Neural progenitor cell (in vitro differentiated cells): Measurements from ENCODE around the gene LIG1. TPM values are rescaled to one million over a fixed set of nuclear protein-coding genes. Genes with fewer than 3 reads are reported as not detected.

Source experiments
- DNase-seq: peaks from one replicate; pipeline ENCODE4 v3.0.0-alpha.2; 2016; ENCODE audit warnings: low spot score
- H2AFZ ChIP-seq: fragments of 200-600 bp; sonication (generic); replicated peaks from 2 replicates; pipeline ENCODE4 v1.6.1; 2016; ENCODE audit warnings: antibody characterized with exemption
- H3F3A ChIP-seq: fragments of 200-600 bp; sonication (generic); 2 replicates; pipeline ENCODE4 v1.6.1; 2016; ENCODE audit warnings: antibody characterized with exemption, low read depth
- H3K27ac ChIP-seq: fragments of 200-600 bp; sonication (generic); 2 replicates; pipeline ENCODE4 v1.5.1; 2016; ENCODE audit warnings: mild to moderate bottlenecking
- H3K27me3 ChIP-seq: fragments of 200-600 bp; sonication (generic); 2 replicates; pipeline ENCODE4 v1.6.1; 2016; ENCODE audit warnings: mild to moderate bottlenecking, moderate library complexity
- H3K36me3 ChIP-seq: fragments of 200-600 bp; sonication (generic); 2 replicates; pipeline ENCODE4 v1.5.1; 2016
- H3K4me1 ChIP-seq: fragments of 200-600 bp; sonication (generic); 2 replicates; pipeline ENCODE4 v1.6.1; 2016; ENCODE audit warnings: mixed run types
- H3K4me2 ChIP-seq: fragments of 200-600 bp; sonication (generic); 2 replicates; pipeline ENCODE4 v1.6.1; 2016
- H3K4me3 ChIP-seq: fragments of 200-600 bp; sonication (generic); 2 replicates; pipeline ENCODE4 v1.5.1; 2016
- H3K79me2 ChIP-seq: fragments of 200-600 bp; sonication (generic); 2 replicates; pipeline ENCODE4 v1.6.1; 2016; ENCODE audit warnings: low read depth
- H3K9ac ChIP-seq: fragments of 200-600 bp; sonication (generic); 2 replicates; pipeline ENCODE4 v1.6.1; 2016
- H3K9me3 ChIP-seq: fragments of 200-600 bp; sonication (generic); 2 replicates; pipeline ENCODE4 v1.5.1; 2016; ENCODE audit warnings: low read depth
- H4K20me1 ChIP-seq: fragments of 200-600 bp; sonication (generic); 2 replicates; pipeline ENCODE4 v1.6.1; 2016; ENCODE audit warnings: low read depth
- H3K27ac Mint-ChIP-seq: 3 replicates; pipeline ENCODE4 v1.8.0; 2021; ENCODE audit warnings: mixed read lengths
- H3K27me3 Mint-ChIP-seq: 2 replicates; pipeline ENCODE4 v1.8.0; 2022; ENCODE audit warnings: low read depth, mild to moderate bottlenecking, inconsistent platforms, moderate library complexity, mixed read lengths; ENCODE audit not compliant: insufficient read depth
- H3K36me3 Mint-ChIP-seq: 3 replicates; pipeline ENCODE4 v1.8.0; 2021; ENCODE audit warnings: mixed read lengths
- H3K4me1 Mint-ChIP-seq: 3 replicates; pipeline ENCODE4 v1.8.0; 2021; ENCODE audit warnings: mixed read lengths
- H3K4me3 Mint-ChIP-seq: 3 replicates; pipeline ENCODE4 v1.8.0; 2021; ENCODE audit warnings: mild to moderate bottlenecking, moderate library complexity, mixed read lengths
- H3K9me3 Mint-ChIP-seq: 3 replicates; pipeline ENCODE4 v1.8.0; 2020; ENCODE audit warnings: mixed read lengths
- EZH2 ChIP-seq: fragments of 200-600 bp; sonication (generic); IDR thresholded peaks from 2 replicates; pipeline ENCODE4 v1.6.1; 2017; ENCODE audit warnings: antibody characterized with exemption, mild to moderate bottlenecking, moderate library complexity
- EZH2phosphoT487 ChIP-seq: fragments of 200-600 bp; sonication (generic); IDR thresholded peaks from 2 replicates; pipeline ENCODE4 v1.6.1; 2017; ENCODE audit warnings: antibody characterized with exemption
- total RNA-seq: library from RNA; depleted of rRNA; stranded (reverse); fragments of >200 nt; gene quantifications from 2 replicates; pipeline ENCODE4 v1.2.3, GENCODE V29; 2015; ENCODE audit warnings: low replicate concordance
- TF ChIP-seq, protein P1 (sequence below): fragments of 200-600 bp; sonication (generic); IDR thresholded peaks from 2 replicates; pipeline ENCODE4 v1.5.1; 2017; ENCODE audit warnings: antibody characterized with exemption, mild to moderate bottlenecking

LIG1 gene
- total RNA-seq, 1 donor from 2014 or later = 40.0 TPM

DNA sequence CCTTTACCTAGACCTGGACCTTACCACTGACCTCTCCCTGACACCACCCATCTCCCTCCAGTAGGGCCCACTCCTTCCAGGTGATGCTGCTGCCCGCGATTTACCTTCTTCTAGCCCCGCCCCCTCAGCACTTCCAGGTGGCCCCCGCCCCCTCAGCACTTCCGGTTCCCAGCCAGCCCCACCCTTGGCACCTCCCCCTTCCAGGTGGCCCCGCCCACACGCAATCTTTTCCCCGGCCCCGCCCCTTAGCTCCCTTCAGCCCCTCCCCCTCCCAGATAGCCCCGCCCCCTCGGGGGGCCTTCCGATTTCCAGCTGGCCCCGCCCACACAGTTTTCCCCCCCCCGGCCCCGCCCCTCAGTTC is 586 bp downstream of the LIG1 start:
- Histone ChIP-seq H3K4me2 (peak overlapping the region; percentile 88), H3K27me3 (no peaks in the 10 kb centered on the region), H3K9me3 (no peaks in the 10 kb centered on the region), H3K4me3 (peak overlapping the region; percentile 97), H4K20me1 (peaks cover 18% of the 10 kb centered on the region), H3K4me1 (peaks cover 4% of the 10 kb centered on the region), H3K9ac (no peak overlapping the region), H2AFZ (no peak overlapping the region), H3K27ac (no peak overlapping the region), H3K36me3 (no peaks in the 10 kb centered on the region), H3F3A (peaks cover 14% of the 10 kb centered on the region), H3K79me2 (peaks cover 60% of the 10 kb centered on the region)
- no peak overlapping the region for H3K27ac Mint-ChIP-seq
- peaks cover 2% of the 10 kb centered on the region for H3K27me3 Mint-ChIP-seq
- H3K36me3 Mint-ChIP-seq = peaks cover 12% of the 10 kb centered on the region
- TF ChIP-seq, protein P1, sequence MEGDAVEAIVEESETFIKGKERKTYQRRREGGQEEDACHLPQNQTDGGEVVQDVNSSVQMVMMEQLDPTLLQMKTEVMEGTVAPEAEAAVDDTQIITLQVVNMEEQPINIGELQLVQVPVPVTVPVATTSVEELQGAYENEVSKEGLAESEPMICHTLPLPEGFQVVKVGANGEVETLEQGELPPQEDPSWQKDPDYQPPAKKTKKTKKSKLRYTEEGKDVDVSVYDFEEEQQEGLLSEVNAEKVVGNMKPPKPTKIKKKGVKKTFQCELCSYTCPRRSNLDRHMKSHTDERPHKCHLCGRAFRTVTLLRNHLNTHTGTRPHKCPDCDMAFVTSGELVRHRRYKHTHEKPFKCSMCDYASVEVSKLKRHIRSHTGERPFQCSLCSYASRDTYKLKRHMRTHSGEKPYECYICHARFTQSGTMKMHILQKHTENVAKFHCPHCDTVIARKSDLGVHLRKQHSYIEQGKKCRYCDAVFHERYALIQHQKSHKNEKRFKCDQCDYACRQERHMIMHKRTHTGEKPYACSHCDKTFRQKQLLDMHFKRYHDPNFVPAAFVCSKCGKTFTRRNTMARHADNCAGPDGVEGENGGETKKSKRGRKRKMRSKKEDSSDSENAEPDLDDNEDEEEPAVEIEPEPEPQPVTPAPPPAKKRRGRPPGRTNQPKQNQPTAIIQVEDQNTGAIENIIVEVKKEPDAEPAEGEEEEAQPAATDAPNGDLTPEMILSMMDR = no peak
- TF ChIP-seq EZH2 (no peak), EZH2phosphoT487 (no peak)
- no peaks in the 10 kb centered on the region for H3K9me3 Mint-ChIP-seq
- DNase-seq = peak; percentile 87
- H3K4me3 Mint-ChIP-seq = peak overlapping the region; percentile 98
- peaks cover 10% of the 10 kb centered on the region for H3K4me1 Mint-ChIP-seq

DNA sequence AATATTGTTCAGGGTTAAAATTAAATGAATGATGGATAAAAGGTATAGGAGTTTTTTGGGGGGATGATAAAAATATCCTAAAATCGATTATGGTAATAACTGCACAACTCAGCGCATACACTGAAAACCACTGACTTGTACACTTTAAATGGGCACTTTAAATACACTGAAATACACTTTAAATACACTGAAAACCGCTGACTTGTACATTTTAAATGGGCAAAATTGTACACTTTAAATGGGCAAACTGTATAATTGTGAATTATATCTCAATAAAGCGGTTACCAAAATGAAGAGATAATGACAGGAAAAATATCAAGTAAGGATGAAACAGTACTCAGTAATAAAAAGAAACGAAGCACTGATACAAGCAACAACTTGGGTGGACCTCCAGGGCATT is 1.5 kb downstream of the LIG1 start:
- Mint-ChIP-seq H3K27me3 (peaks cover 2% of the 10 kb centered on the region), H3K4me1 (peaks cover 10% of the 10 kb centered on the region), H3K4me3 (peak overlapping the region; percentile 98), H3K36me3 (peaks cover 14% of the 10 kb centered on the region), H3K27ac (no peak overlapping the region), H3K9me3 (no peaks in the 10 kb centered on the region)
- Histone ChIP-seq H3K4me2 (peak overlapping the region; percentile 88), H3K27ac (no peak overlapping the region), H3K36me3 (no peaks in the 10 kb centered on the region), H3K79me2 (peaks cover 60% of the 10 kb centered on the region), H3F3A (peaks cover 14% of the 10 kb centered on the region), H3K27me3 (no peaks in the 10 kb centered on the region), H3K4me1 (peaks cover 4% of the 10 kb centered on the region), H3K4me3 (no peak overlapping the region), H4K20me1 (peaks cover 18% of the 10 kb centered on the region), H3K9ac (no peak overlapping the region), H2AFZ (no peak overlapping the region), H3K9me3 (no peaks in the 10 kb centered on the region)
- no peak for DNase-seq
- TF ChIP-seq, protein P1 = no peak
- TF ChIP-seq EZH2phosphoT487 (no peak), EZH2 (no peak)

DNA sequence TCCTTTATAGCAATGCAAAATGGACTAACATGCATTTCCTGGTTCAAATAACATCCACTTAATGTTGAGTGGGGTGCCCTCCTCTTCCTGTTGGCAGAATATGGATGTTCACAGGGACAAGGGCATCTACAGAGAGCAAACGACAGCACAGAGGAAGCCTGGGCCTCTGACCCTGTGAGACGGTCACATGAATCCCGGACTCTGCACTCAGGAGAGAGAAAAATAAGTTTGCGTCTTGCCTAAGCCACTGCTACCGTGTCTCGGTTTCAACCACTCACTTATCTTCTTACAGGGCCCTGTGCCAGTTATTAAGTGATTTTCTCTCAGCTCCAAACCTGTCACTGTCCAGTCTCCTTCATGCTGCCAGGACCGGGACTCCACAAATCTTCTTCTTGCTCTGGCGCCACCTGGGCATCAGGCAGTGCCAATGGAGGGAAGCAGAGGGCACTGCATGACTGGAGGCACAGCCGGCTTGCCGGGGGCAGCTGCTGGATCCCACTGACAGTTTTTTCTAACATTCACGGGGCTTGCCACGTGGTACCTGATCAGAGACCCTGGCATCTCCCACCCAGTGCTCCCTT is 11.8 kb downstream of the LIG1 start:
- Mint-ChIP-seq H3K4me3 (no peak overlapping the region), H3K27me3 (peaks cover 5% of the 10 kb centered on the region), H3K9me3 (no peaks in the 10 kb centered on the region), H3K4me1 (no peaks in the 10 kb centered on the region), H3K36me3 (peaks cover 32% of the 10 kb centered on the region), H3K27ac (no peak overlapping the region)
- DNase-seq = no peak
- no peaks in the 10 kb centered on the region for H3K36me3 ChIP-seq
- H2AFZ ChIP-seq = no peak overlapping the region
- TF ChIP-seq, protein P1 = no peak
- no peak for TF ChIP-seq EZH2
- no peak for TF ChIP-seq EZH2phosphoT487
- H3K9me3 ChIP-seq = no peaks in the 10 kb centered on the region
- no peaks in the 10 kb centered on the region for H3K27me3 ChIP-seq
- no peak overlapping the region for H3K27ac ChIP-seq
- H4K20me1 ChIP-seq = no peaks in the 10 kb centered on the region
- H3K4me1 ChIP-seq = no peaks in the 10 kb centered on the region
- H3K79me2 ChIP-seq = no peaks in the 10 kb centered on the region
- H3K4me2 ChIP-seq = no peak overlapping the region
- no peak overlapping the region for H3K4me3 ChIP-seq
- H3K9ac ChIP-seq = no peak overlapping the region
- H3F3A ChIP-seq = peaks cover under 1% of the 10 kb centered on the region
